CD4-positive, alpha-beta T cell treated with Interleukin-2 at 100 ng/mL for 4 hours (primary cell): ENCODE measurements around the gene ZNF768.
A peak's percentile ranks its signal among the peaks of the same experiment; 100 is the strongest.
"Not testable (repeated sequence)": the region's sequence is repeated elsewhere in the genome, so short reads cannot be mapped to it uniquely, and the experiment has no call there.

ENCODE experiments used
- DNase-seq: peaks from one replicate; pipeline ENCODE4 v3.0.0-alpha.2; 2020; ENCODE audit warnings: low spot score

ZNF768 gene

GRCh38 chr16:30533146-30533522 lies 6.8 kb upstream of the ZNF768 start:
- no peak for DNase-seq

GRCh38 chr16:30532285-30533145 lies 6.1 kb upstream of the ZNF768 start:
- DNase-seq: no peak

GRCh38 chr16:30530163-30531037 lies 4.0 kb upstream of the ZNF768 start:
- DNase-seq: peak; percentile 20

GRCh38 chr16:30528799-30529457 lies 2.6 kb upstream of the ZNF768 start:
- DNase-seq: no peak

- DNase-seq: peak; percentile 22
Observed at GRCh38 chr16:30527635-30528178, 1.3 kb upstream of the ZNF768 start.

GRCh38 chr16:30526823-30527634 lies 663 bp upstream of the ZNF768 start:
- DNase-seq: peak; percentile 93

GRCh38 chr16:30525844-30526136 lies 576 bp downstream of the ZNF768 start:
- DNase-seq: no peak

- DNase-seq: no peak
Observed at GRCh38 chr16:30524575-30525568, 1.5 kb downstream of the ZNF768 start.

GRCh38 chr16:30523768-30524574 lies 2.4 kb downstream of the ZNF768 start:
- DNase-seq: no peak

GRCh38 chr16:30522702-30523463 lies 3.5 kb downstream of the ZNF768 start:
- DNase-seq: not testable (repeated sequence)

- no peak for DNase-seq
Observed at GRCh38 chr16:30521873-30522641, 4.3 kb downstream of the ZNF768 start.

GRCh38 chr16:30521476-30521872 lies 4.9 kb downstream of the ZNF768 start:
- DNase-seq: no peak

- no peak for DNase-seq
Observed at GRCh38 chr16:30519120-30520049, 7.0 kb downstream of the ZNF768 start.

GRCh38 chr16:30518552-30518951 lies 7.8 kb downstream of the ZNF768 start:
- DNase-seq: no peak

- DNase-seq: no peak
Observed at GRCh38 chr16:30515275-30515674, 11.1 kb downstream of the ZNF768 start.

- no peak for DNase-seq
Observed at GRCh38 chr16:30511509-30511908, 14.9 kb downstream of the ZNF768 start.
